HFFc6 (cell line): ENCODE measurements around the gene KLHL35. TPM values are rescaled to one million over a fixed set of nuclear protein-coding genes. Genes with fewer than 3 reads are reported as not detected.

Source experiments
- DNase-seq: peaks from one replicate; pipeline ENCODE4 v3.0.0-alpha.2; 2018
- H3K27ac Mint-ChIP-seq: 2 replicates; pipeline ENCODE4 v1.8.0; 2020; ENCODE audit warnings: mild to moderate bottlenecking, mixed read lengths
- H3K27me3 Mint-ChIP-seq: 2 replicates; pipeline ENCODE4 v1.8.0; 2021; ENCODE audit warnings: mild to moderate bottlenecking, moderate library complexity, mixed read lengths; ENCODE audit not compliant: insufficient read depth
- H3K36me3 Mint-ChIP-seq: 2 replicates; pipeline ENCODE4 v1.8.0; 2021; ENCODE audit warnings: low read depth, mixed read lengths
- H3K4me1 Mint-ChIP-seq: 2 replicates; pipeline ENCODE4 v1.8.0; 2020; ENCODE audit warnings: low read depth, mixed read lengths
- H3K4me3 Mint-ChIP-seq: 2 replicates; pipeline ENCODE4 v1.8.0; 2020; ENCODE audit warnings: mild to moderate bottlenecking, moderate library complexity, mixed read lengths
- H3K9me3 Mint-ChIP-seq: 2 replicates; pipeline ENCODE4 v1.8.0; 2020; ENCODE audit warnings: mild to moderate bottlenecking, mixed read lengths
- CTCF ChIP-seq: fragments of 200-600 bp; sonication (generic); IDR thresholded peaks from 2 replicates; pipeline ENCODE4 v1.5.0; 2021; ENCODE audit warnings: antibody characterized with exemption, mild to moderate bottlenecking
- total RNA-seq, 6 experiments: library from RNA; stranded (reverse); fragmentation: NEBNext Ultra II Directional; extraction: Animal tissue kit (Norgen Biotek cat#: 25700); gene quantifications; 2 replicates in 1 of 6; 3 replicates in 5 of 6; pipeline ENCODE4 v1.2.3, GENCODE V29; 2021

The KLHL35 gene
- total RNA-seq, 6 experiments from 2014 or later: not detected

- Mint-ChIP-seq H3K9me3 (no peaks in the 10 kb centered on the region), H3K27me3 (peaks cover 12% of the 10 kb centered on the region; the same call in 1 of the 2 replicates), H3K4me1 (peaks cover 17% of the 10 kb centered on the region), H3K4me3 (no peak overlapping the region), H3K27ac (no peak overlapping the region), H3K36me3 (no peaks in the 10 kb centered on the region)
- no peak for DNase-seq
- no peak for TF ChIP-seq CTCF
Measured at GRCh38 chr11:75387736-75388294, 45.2 kb downstream of the KLHL35 start.

GRCh38 chr11:75386942-75387630 is 45.9 kb downstream of the KLHL35 start:
- Mint-ChIP-seq H3K4me3 (no peak overlapping the region), H3K27ac (no peak overlapping the region), H3K27me3 (peaks cover 12% of the 10 kb centered on the region), H3K4me1 (peaks cover 17% of the 10 kb centered on the region), H3K9me3 (no peaks in the 10 kb centered on the region), H3K36me3 (no peaks in the 10 kb centered on the region)
- DNase-seq: no peak
- no peak for TF ChIP-seq CTCF

DNA sequence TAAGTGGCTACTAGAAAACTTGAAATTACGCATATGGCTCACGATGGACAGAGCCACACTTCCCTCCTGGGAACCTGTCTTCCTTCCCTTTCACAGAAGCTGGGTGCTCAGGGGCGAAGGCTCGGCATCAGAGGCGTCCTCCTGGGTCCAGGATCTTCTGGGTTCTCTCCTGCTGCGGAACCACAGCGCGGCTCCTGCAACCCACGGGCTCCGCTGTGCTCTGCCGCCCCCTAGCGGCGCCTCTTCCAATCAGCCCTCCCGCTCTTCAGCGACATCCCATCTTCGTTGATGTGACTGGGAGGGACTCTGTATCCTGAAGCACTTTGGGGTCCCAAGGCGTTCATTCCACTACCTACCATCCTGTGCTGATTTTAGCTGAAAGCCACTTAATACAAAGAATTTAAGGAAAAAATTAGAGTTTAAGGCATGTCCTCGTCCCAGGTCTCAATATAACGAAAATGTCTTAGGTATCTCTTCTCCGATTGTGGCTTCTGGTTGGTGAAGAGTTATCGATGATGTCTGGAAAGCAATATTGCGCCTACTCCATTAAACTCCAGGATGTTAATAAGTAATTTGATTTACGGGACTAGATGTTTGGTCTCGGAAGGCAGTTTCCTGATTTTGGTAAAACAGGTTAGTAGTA is 48.4 kb downstream of the KLHL35 start:
- no peaks in the 10 kb centered on the region for H3K9me3 Mint-ChIP-seq
- peak; percentile 24 for DNase-seq
- peaks cover 17% of the 10 kb centered on the region for H3K4me1 Mint-ChIP-seq
- peaks cover 10% of the 10 kb centered on the region for H3K27me3 Mint-ChIP-seq
- no peaks in the 10 kb centered on the region for H3K36me3 Mint-ChIP-seq
- no peak overlapping the region for H3K27ac Mint-ChIP-seq
- peak; percentile 100 for TF ChIP-seq CTCF
- H3K4me3 Mint-ChIP-seq: no peak overlapping the region

- Mint-ChIP-seq H3K4me3 (no peak overlapping the region), H3K27me3 (peaks cover 10% of the 10 kb centered on the region), H3K36me3 (no peaks in the 10 kb centered on the region), H3K9me3 (no peaks in the 10 kb centered on the region), H3K27ac (no peak overlapping the region), H3K4me1 (peaks cover 17% of the 10 kb centered on the region)
- TF ChIP-seq CTCF: no peak
- DNase-seq: no peak
Measured at GRCh38 chr11:75383246-75383645, 49.8 kb downstream of the KLHL35 start.

DNA sequence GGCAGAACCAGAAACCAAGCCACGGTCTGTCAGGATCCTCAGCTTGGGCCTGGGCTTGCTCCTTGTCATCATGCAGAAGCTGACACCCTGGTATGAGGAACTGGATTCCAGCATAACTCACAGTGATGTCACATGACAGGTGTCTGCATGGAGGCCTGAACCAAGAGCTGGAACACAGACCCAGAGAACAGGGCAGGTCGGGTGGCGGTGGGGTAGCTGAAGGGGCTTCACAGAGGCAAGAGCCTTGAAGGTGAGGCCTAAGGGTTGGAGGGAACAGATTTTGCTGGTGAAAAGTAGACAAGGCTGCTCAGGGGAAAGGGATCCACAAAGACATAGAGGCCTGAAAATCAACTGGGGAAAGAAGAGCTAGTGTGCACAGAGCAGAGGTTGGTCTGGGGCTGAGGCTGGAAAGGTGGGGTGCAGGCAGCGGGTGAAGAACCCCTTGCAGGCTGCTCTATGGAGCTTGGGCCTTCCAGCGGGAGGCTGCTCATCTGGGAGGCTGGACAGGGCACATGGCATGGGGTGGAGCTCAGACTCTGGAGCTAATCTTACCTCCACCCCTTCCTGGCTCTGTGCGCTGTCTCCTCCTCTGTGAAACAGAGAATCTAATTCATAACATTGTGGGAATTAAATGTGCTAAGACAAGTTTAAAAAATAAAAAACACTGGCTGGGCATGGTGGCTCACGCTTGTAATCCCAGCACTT is 52.1 kb downstream of the KLHL35 start:
- Mint-ChIP-seq H3K4me1 (peaks cover 1% of the 10 kb centered on the region; the same call in 1 of the 2 replicates), H3K27ac (no peak overlapping the region), H3K4me3 (no peak overlapping the region), H3K27me3 (peaks cover 9% of the 10 kb centered on the region), H3K36me3 (no peaks in the 10 kb centered on the region), H3K9me3 (no peaks in the 10 kb centered on the region)
- no peak for TF ChIP-seq CTCF
- no peak for DNase-seq
